ENCODE results near the gene ESYT2.

DNA sequence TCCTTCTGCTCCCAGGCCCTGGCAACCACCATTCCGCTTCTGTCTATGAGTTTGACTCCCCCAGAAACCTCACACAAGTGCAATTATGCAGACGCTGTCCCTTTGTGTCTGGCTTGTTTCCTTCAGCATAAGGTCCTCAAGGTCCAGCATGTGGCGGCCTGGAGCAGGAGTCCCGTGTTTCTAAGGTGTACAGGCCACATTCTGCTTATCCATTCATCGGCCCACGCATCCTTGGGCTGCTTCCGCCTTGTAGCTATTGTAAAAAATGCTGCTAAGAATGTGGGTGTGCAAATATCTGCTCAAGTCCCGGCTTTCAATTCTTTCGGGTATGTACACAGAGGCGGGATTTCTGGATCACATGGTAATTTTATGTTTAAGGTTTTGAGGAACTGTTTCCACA, 38.2 kb downstream of the ESYT2 start:
- TF ChIP-seq MXI1 (IDR thresholded peaks at IDR 0.05; ENCODE audit: borderline replicate concordance, low read depth, low read length): no peak
- no peak for TF ChIP-seq FOS (IDR thresholded peaks at IDR 0.05; ENCODE audit: low read depth, low read length)
- no peak for TF ChIP-seq CEBPB (IDR thresholded peaks at IDR 0.05; ENCODE audit: low read depth, low read length)
- TF ChIP-seq, protein P1, sequence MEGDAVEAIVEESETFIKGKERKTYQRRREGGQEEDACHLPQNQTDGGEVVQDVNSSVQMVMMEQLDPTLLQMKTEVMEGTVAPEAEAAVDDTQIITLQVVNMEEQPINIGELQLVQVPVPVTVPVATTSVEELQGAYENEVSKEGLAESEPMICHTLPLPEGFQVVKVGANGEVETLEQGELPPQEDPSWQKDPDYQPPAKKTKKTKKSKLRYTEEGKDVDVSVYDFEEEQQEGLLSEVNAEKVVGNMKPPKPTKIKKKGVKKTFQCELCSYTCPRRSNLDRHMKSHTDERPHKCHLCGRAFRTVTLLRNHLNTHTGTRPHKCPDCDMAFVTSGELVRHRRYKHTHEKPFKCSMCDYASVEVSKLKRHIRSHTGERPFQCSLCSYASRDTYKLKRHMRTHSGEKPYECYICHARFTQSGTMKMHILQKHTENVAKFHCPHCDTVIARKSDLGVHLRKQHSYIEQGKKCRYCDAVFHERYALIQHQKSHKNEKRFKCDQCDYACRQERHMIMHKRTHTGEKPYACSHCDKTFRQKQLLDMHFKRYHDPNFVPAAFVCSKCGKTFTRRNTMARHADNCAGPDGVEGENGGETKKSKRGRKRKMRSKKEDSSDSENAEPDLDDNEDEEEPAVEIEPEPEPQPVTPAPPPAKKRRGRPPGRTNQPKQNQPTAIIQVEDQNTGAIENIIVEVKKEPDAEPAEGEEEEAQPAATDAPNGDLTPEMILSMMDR (conservative IDR thresholded peaks at IDR 0.05; ENCODE audit: low read depth, low read length): no peak
- no peak for TF ChIP-seq POLR2A (IDR thresholded peaks at IDR 0.05; ENCODE audit: low read depth, low read length)
- no peak for TF ChIP-seq RAD21 (IDR thresholded peaks at IDR 0.05; ENCODE audit: low read length)
- no peak for TF ChIP-seq RCOR1 (IDR thresholded peaks at IDR 0.05; ENCODE audit: insufficient replicate concordance, low read length)
